GM21381 (cell line): ENCODE results near the gene HK1.
"Not testable (repeated sequence)": the region's sequence is repeated elsewhere in the genome, so short reads cannot be mapped to it uniquely, and the experiment has no call there.

Experiments used
- ATAC-seq: cut with Tn5 transposase; IDR thresholded peaks from one replicate; pipeline ENCODE4 v1.9.1; 2021; ENCODE audit warnings: mild to moderate bottlenecking, moderate library complexity; ENCODE audit not compliant: unreplicated experiment

Gene HK1

GRCh38 chr10:69253171-69253570, 25.1 kb upstream of the HK1 start:
- ATAC-seq, result no peak

DNA sequence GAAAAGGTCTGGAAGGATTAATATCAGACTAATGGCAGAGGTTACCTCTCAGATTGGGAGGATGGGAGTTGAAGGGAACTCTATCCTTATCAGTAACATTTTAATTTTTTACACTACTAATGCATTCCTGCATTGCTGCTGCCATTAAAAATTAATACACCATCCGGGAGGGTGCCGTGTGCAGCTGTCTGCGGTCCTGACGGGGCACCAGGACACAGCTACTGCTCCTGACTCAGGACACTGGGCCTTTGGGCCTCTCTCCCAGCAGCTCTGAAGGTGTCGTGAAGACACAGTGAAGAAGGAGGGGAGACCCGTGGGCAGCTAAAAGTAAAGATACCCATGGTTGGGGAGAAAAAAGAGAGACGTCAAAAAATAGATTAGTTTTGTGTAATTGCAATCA, 23.4 kb upstream of the HK1 start:
- ATAC-seq, result no peak

GRCh38 chr10:69259547-69260243, 18.6 kb upstream of the HK1 start:
- ATAC-seq, result no peak

DNA sequence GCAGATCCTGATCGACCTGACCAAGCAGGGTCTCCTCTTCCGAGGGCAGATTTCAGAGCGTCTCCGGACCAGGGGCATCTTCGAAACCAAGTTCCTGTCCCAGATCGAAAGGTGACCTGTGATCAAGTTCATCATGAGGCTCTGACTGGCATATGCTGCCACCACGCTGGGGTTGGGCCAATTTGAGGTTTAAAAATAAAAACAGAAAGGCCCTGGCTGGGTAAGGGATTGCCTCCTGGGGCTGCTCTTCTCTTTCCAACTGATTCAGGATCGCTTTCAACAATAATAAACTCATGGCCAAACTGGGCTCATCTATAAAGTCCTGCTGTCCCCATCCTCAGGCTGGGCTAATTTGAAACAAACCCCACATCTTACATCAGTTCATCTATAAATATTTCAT, 17.1 kb upstream of the HK1 start:
- no peak for ATAC-seq

GRCh38 chr10:69262292-69262751, 16.0 kb upstream of the HK1 start:
- ATAC-seq, result no peak

- no peak for ATAC-seq
Observed at GRCh38 chr10:69265521-69265920, 12.8 kb upstream of the HK1 start.

DNA sequence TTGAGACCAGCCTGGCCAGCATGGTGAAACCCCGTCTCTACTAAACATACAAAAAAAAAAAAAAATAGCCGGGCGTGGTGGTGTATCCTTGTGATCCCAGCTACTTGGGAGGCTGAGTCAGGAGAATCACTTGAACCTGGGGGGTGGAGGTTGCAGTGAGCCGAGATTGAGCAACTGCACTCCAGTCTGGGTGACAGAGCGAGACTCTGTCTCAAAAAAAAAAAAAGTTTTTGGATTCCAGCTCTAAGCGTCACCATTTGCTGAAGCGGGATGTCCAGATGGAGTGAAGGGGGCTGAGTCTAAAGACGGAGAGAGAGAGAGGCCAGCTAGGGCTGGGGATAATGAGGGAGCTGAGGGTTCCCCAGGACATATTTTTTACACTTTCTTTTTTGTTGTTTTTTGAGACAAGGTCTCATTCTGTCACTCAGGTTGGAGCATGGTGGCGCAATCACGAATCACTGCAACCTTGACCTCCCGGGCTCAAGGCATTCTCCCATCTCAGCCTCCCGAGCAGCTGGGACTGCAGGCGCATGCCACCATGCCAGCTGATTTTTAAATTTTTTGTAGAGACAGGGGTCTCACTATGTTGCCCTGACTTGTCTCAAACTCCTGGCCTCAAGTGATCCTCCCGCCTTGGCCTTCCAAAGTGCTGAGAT, 9.4 kb upstream of the HK1 start:
- ATAC-seq, result no peak

GRCh38 chr10:69269761-69270160, 8.5 kb upstream of the HK1 start:
- no peak for ATAC-seq

GRCh38 chr10:69270990-69271389, 7.3 kb upstream of the HK1 start:
- ATAC-seq, result no peak

DNA sequence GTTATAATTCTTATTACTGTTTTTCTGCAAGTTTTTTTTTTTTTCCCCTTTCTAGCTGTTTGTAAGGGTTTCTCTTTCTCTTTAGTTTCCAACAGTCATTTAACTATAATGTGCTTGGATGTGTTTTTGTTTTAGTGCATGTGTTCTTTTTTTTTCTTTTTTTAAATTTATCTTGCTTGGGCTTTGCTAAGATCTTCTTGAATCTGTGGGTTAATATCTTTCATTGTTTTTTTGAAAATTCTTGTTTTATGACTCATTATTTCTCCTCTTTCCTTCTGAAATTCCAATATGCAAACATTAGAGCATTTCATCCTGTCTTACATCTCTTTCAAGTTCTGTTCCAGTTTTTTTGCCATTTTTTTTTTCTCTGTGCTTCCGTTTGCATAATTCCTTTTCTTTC, 5.7 kb upstream of the HK1 start:
- ATAC-seq, result no peak

GRCh38 chr10:69275444-69275843, 2.9 kb upstream of the HK1 start:
- ATAC-seq, result no peak

- ATAC-seq, result no peak
Observed at GRCh38 chr10:69276503-69276902, 1.8 kb upstream of the HK1 start.

GRCh38 chr10:69279110-69279509, 814 bp downstream of the HK1 start:
- ATAC-seq, result no peak

- no peak for ATAC-seq
Observed at GRCh38 chr10:69281507-69282413, 3.5 kb downstream of the HK1 start.

DNA sequence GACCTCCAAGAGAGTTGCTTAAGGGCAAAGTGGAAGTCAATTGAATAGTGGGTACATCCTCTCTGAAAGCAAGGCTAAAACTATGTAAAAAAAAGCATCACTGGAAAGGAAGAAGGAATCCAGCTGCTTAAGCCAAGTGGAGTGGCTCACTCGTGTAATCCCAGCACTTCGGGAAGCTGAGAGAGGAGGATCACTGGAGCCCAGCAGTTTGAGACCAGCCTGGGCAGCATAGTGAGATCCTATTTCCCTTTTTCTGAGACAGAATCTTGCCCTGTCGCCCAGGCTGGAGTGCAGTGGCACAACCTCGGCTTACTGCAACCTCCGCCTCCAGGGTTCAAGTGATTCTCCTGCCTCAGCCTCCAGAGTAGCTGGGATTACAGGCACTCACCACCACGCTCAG, 6.1 kb downstream of the HK1 start:
- not testable (repeated sequence) for ATAC-seq

DNA sequence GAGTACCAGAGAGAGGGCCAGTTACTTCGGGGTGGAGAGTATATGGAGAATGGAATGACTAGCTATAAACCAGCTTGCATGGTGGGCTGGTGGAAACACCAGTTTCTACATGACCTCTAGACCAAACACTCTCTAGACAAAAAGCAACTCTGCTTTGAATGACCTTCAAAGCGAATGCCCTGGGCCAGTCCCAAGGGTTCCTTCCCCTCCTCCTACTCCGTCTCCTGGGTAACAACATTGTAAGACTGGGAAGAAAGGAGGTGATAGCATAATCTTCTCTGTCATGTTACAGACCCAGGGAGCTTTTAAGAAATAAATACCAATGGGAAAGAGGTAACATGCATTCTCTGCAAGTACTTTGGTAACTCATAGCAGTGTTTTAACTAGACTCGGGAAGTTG, 7.4 kb downstream of the HK1 start:
- ATAC-seq, result no peak

DNA sequence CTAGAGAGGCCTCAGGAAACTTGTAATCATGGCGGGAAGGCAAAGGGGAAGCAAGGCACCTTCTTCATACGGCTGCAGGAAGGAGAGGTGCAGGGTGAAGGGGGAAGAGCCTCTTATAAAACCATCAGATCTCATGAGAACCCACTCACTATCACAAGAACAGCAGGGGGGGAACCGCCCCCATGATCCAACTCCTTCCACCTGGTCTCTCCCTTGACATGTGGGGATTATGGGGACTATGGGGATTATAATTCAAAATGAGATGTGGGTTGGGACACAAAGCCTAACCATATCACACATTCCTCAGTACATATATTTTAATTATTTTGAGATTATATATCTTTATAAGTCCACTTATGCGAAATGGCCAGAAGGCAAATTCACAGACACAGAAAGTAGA, 8.9 kb downstream of the HK1 start:
- no peak for ATAC-seq

GRCh38 chr10:69290993-69291392, 12.7 kb downstream of the HK1 start:
- no peak for ATAC-seq

GRCh38 chr10:69292459-69292858, 14.2 kb downstream of the HK1 start:
- ATAC-seq, result no peak

GRCh38 chr10:69295027-69295636, 16.8 kb downstream of the HK1 start:
- no peak for ATAC-seq

DNA sequence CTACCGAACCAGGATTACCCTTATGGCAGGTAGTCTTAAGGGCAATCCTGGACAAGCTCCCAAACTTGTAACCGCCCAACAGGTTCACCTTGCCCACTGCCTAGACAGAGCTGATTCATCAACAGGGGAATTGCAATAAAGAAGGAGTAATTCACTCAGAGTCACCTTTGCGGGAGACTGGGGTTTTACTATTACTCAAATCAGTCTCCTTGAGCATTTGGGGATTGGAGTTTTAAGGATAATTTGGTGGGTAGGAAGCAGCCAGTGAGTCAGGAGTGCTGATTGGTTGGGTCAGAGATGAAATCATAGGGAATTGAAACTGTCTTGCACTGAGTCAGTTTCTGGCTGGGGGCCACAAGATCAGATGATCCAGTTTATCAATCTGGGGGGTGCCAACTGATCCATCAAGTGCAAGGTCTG, 25.3 kb downstream of the HK1 start:
- ATAC-seq, result no peak
